GM19035 (cell line): ENCODE data around the gene TFE3.

Source experiments
- ATAC-seq: cut with Tn5 transposase; IDR thresholded peaks from one replicate; pipeline ENCODE4 v1.9.1; 2021; ENCODE audit not compliant: unreplicated experiment

TFE3 gene

DNA sequence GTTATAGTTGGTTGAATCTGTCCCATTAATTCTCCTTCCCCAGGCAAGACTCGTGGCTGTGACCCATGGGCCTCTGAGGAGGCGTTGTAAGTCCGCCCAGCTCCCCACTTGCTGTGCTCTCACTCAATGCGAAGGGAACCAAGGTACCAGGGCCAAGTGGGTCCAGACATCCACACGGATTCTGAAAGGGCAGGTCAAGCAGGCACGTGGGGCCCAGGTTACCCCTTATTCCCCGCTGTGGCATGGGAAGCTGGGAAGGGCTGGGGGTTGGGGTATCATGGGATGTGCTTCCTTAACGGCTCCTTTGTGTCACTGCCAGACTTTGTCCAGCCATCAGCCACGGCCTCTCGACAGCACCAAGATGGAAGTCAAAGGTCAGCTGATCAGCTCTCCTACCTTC lies 18.8 kb upstream of the TFE3 start:
- no peak for ATAC-seq

DNA sequence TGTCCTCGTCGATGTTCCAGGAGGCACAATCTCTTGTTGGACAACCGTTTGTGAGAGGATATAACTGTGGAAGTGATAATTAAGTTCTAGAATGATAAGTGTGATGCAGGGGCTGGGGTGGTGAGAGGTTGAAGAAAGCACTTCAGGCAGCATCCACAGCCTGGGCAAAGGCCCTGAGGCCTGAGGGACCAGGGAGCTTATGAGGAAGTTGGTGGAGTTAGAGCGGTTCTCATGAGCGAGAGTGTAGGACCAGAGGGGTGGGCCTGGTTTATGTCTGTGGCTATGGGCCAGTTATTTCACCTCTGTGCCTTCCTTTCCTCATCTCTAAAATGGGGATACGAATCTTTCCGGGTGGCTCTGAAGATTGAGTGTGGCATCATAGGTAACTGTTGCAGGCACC lies 18.3 kb upstream of the TFE3 start:
- ATAC-seq = no peak

DNA sequence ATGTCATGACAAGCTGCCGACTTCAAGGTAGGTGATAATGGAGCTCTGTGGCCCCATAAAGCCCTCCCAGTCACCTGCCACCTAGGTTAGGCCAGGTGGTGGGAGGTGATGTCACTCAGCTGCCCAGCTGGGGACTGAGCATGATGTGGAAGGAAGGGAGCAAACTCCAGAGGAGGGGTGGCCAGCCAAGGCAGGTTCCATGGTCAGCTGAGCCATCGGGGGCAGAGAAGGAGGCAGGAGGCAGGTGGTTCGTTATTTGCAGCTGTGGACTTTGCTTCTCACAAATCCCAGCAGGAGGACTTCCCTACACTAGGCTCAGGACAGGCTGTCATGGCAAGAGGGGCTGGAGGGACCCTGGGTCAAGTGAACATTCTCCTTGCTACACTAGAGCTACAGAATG lies 17.8 kb upstream of the TFE3 start:
- ATAC-seq = no peak

DNA sequence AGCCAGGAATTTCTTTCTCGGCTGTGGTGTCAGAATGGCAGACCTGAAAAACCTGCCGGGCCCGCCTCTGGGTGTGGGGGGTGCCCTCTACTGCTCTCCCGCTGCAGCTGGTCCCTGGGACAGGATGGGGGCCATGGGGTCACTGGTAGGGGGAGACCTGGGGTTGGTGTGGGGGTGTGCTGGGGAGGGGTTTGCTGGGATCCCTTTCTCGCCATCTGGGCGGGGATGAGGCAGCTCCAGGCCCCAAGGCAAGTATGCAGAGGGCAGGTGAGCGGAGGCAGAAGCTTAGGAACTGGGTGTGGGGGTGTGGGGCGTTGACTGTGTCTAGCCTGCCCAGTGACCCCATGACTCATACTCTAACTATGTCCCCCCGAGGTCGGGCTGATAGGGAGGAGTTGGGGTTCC lies 16.5 kb upstream of the TFE3 start:
- no peak for ATAC-seq

DNA sequence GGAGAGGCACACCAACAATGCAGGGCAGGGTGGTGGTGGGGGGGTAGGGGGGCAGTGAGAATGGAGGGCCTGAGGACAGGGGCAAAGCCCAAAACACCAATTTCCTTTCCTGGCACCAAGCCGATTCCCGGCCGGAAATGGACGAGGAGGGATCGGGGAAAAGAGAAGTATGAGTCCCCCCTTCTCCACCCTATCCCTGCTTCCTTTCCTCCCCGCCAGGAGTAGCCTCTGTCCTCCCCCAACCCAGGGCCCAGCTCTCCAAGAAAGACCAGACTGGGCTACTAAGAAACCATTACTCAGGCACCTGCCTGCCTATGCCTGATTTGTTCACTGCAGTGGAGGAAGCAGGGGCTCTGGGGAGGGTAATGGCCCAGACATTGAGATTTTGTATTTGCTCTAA lies 16.0 kb upstream of the TFE3 start:
- ATAC-seq = no peak

GRCh38 chrX:49058794-49059193 lies 15.6 kb upstream of the TFE3 start, which contains the start of gene CCDC120:
CCDC120 (plus strand) TSS chrX:49058999; CDS start chrX:49062042, 3,043 bp downstream.
- ATAC-seq = no peak

- ATAC-seq = no peak
Measured at GRCh38 chrX:49054073-49054762, 11.1 kb upstream of the TFE3 start.

DNA sequence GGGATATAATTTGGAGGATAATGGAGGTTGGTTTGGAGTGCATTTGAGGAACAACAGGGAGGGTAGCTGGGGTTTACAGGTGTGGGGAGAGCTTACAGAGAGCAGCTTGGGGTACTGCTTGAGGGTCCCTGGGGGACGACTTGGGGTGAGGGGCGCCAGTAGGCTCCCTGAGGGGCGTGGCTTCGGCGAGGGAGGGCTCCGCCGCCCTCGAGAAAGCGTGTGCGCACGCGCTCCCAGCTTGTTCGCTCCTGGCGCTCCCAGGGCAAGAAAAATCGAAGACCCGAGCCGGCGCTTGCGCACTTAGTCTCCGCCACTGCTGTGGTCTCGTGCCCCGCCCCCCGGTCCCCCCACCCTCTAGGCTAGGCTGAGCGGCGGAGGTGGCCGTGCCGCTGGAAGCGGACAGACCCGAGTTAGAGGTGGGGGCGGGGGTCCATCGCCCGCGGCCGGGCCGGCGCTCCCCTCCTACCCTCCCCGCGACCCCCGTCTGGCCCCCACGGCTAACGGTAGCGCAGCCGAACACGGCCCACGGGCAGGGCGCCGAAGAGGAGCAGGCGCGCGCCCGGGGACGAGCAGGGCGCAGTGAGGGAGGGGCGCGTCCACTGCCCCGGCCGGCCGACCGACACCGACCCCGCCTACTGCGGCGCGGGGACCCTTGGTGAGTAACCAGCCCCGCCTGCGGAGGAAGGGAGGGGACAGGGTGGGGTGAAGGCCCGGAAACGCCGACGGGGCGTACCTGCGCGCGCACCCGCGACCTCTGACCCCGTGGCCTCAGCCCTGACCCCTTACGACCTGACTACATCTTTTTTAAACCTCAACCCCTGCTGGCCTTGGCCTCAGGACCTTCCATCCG lies 10.3 kb upstream of the TFE3 start:
- no peak for ATAC-seq

DNA sequence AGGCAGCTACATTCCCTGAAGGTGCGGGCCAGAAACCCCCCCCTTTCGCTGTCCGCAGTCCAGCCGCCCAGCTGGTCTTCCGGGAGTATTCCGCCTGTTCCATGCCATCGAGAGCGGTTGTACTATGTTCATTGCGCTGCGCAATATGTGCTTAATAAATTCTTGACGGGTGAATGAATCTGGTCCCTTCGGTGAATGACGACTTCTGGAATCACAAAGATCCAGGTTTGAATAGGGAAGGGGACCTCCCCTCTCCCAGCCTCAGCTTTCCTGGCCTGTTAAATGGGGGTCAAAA lies 777 bp upstream of the TFE3 start:
- ATAC-seq = no peak

DNA sequence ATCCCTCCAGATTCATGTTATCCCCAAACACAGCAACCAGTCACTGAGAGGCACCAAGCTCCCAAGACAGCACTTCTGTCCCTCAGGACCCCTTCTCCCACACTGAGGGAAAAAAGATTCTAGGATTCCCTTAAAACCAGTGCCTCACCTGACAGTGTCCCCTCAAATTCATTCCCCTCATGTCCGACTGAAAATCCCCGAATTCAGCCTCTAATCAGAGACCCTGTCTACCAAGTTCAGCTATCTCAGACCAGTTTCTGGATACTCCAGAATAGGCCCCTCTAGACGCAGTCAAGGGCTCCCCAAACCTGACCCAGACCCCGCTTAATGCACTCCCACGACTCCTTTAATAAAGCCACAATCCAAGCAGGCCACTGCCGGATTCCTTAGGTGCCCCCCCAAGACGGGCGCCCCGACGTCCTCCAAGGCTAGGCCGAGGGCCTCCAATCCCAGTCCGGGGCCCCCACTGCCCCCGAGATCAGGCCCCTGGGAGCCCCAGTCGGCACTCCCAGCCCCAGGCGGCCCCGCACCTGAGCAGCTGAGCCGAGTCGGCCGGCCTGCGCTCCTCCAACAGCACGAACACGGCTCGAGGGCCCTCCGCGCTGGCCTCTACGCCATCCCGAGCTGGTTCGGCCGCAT lies 457 bp downstream of the TFE3 start:
- ATAC-seq = peak; percentile 8

DNA sequence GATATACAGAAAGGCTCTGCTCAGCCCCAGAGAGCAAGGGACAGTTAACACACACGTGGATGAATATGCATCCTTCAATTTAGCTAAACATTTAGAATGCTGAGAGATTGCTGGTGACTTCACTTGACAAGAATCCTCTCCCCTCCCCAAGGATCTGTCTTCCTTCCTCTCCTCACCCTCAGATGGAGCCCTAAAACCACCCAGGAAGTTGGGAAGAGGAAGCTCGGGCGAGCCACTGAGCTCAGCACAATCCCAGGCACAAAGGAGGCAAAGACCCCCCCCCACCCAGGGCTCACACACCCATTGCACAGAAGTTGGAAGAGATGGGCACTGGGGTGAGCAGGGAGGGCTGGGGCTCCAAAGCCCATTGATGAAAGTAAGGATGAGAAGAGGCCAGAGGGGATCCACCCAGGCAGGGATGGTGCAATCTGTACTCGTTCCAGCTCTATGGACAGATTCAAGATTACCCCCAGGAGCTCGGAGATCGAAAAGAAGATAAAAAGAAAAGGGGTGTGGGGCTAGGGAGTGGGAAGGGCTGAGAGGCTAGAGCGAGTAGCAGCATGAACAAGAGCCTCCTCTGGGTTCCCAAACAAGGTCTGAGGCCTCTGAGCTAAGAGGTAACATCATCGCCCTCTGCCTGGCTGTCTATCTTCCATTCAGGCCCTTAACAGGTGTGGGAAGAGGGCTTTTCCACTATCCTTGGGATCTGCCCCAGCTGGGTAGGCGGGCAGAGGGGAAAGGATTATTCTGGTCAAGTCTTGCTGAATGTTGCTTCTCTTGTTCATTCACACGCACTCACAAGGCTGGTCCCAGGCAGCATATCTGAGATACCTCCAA lies 1.2 kb downstream of the TFE3 start:
- no peak for ATAC-seq

- ATAC-seq = no peak
Measured at GRCh38 chrX:49040376-49040955, 2.7 kb downstream of the TFE3 start.

DNA sequence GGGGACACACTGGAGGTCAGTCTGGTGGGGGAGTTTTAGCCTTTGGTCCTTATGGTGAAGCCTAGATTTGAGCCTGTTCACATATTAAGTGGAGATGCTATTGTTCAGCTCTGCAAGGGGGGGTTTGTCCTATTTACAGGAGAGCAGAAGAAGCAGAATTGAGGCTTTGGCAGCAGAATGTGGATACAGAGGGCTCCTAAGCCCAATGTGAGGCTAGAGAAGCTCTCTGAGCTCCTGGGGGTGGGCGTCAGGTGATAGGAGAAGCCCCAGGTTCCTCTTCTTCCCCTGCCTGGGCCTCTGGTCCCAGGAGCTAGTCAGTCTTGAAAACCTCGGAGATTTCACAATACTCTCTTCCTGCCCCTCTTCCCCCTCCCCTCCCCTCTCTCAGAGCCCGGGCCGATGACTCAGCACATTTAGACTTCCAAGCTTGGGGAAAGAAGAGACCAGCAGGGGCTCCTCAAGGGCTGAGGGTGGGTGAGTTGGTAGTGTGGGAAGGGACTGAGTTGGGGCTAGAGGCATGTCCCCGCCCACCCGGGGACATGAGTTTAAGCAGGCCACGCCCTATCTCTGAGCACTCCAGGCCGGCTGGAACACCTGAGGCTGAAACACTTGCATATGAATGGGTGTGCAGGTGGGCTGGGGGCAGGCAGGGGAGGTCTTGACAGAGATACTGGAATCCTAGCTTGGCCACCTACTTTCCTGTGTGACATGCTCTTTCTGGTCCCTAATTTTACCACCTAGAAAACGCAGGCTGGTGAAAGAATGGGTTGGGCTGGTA lies 3.4 kb downstream of the TFE3 start:
- no peak for ATAC-seq

GRCh38 chrX:49037883-49038475 lies 5.2 kb downstream of the TFE3 start:
- ATAC-seq = no peak

- no peak for ATAC-seq
Measured at GRCh38 chrX:49030283-49030682, 12.9 kb downstream of the TFE3 start.

DNA sequence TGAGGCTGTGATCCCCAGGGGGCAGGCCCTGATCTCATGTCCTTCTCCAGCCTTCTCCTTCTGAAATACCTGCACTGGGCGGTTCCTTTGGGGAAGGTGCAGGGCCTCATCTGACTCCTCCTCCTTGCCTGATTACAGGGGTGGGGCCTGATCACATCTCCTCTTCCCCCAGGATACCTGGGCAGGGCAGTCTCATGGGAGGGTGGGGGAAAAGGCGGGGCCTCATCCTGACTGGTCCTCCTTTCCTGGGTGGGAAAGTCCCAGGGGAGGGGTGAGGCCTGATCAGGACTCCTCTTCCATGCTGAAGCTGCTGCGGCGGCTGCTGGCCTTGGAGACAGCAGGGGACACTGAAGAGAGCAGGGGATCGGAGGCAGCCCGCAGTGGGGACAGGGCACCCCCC lies 13.3 kb downstream of the TFE3 start:
- no peak for ATAC-seq

DNA sequence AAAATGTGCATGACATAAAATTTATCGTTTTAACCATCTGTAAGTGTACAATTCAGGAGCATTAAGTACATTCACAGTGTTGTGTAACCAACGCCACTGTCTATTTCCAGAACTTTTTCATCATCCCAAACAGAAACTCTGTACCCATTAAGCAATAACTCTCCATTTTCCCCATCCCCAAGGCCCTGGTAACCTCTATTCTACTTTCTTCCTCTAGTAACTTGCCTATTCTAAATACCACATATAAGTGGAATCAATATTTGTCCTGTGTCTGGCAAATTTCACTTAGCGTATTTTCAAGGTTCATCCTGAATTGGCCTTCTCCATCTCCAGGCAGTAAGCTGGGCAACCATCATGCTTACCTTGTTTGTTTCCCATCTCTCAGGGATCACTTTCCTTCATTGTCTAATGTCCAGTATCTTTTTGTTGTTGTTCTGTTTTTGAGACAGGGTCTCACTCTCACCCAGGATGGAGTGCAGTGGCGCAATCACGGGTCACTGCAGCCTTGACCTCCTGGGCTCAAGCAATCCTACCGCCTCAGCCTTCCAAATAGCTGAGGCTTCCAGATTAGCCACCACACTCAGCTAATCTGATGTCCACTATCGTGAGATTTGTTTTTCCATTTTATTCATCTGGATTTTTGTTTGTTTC lies 23.4 kb downstream of the TFE3 start:
- ATAC-seq = no peak

- no peak for ATAC-seq
Measured at GRCh38 chrX:49019050-49019449, 24.1 kb downstream of the TFE3 start.

DNA sequence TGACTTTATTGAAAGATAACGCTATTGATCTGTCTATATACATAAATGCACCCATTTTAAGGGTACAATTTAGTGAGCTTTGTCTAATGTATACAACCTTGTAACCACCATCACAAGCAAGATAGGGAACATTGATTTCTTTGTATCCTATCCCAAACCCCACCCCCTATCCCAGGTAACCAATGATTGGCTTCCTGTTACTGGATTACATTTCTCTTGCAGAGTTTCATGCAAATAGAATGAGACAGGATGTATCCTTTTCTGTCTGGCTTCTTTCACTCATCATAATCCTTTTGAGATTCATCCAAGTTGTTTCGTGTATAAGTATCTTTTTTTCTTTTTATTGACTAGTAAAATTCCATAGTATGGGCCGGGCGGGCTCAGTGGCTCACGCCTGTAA lies 39.5 kb downstream of the TFE3 start:
- no peak for ATAC-seq
